SK-N-SH (cell line): ENCODE measurements around the gene NPHS1. TPM values are rescaled to one million over a fixed set of nuclear protein-coding genes. Genes with fewer than 3 reads are reported as not detected.

Source experiments
- CTCF ChIA-PET: fragments of 300-600, 350-600 bp; formaldehyde crosslinking; extraction: SDS; loops from one replicate; lab custom pipeline; 2021; lab: Yijun Ruan, JAX
- POLR2A ChIA-PET: fragments of 350-600 bp; sonication (Branson Sonifier 250); formaldehyde crosslinking; extraction: SDS; loops from one replicate; lab custom pipeline; 2020; ENCODE audit warnings: antibody characterized with exemption, inconsistent platforms; lab: Yijun Ruan, JAX
- DNase-seq: peaks from one replicate; pipeline ENCODE4 v3.0.0; 2012
- H2AFZ ChIP-seq: fragments of 200-600 bp; sonication (generic); 2 replicates; pipeline ENCODE4 v1.8.1; 2016; ENCODE audit warnings: antibody characterized with exemption, mild to moderate bottlenecking, low read depth
- H3F3A ChIP-seq: fragments of 200-600 bp; sonication (generic); replicated peaks from 2 replicates; pipeline ENCODE3; 2016; ENCODE audit warnings: antibody characterized with exemption, mild to moderate bottlenecking; ENCODE audit not compliant: insufficient read depth
- H3K27ac ChIP-seq, 2 experiments: fragments of 200-500 bp in 1 of 2; fragments of 200-600 bp in 1 of 2; sonication (Bioruptor generic) in 1 of 2; sonication (generic), shearing (Covaris generic) in 1 of 2; 2 replicates each; pipeline versions ENCODE4 v1.5.1 to v1.6.1; 2014 to 2016; ENCODE audit warnings: low read depth in 2 of 2, inconsistent platforms in 1 of 2, low read length in 1 of 2, mild to moderate bottlenecking in 1 of 2, mixed read lengths in 1 of 2
- H3K27me3 ChIP-seq: fragments of 200-600 bp; sonication (generic), shearing (Covaris generic); 2 replicates; pipeline ENCODE4 v1.6.1; 2016; ENCODE audit warnings: mixed run types; ENCODE audit not compliant: insufficient read depth
- H3K36me3 ChIP-seq, 2 experiments: fragments of 200-500 bp in 1 of 2; fragments of 200-600 bp in 1 of 2; sonication (Bioruptor generic) in 1 of 2; sonication (generic) in 1 of 2; replicated peaks in 1 of 2; 2 replicates each; pipeline versions ENCODE3 to v1.5.1; 2014 to 2016; ENCODE audit warnings: low read length in 1 of 2, mild to moderate bottlenecking in 1 of 2; ENCODE audit not compliant: insufficient read depth in 2 of 2, control insufficient read depth in 1 of 2
- H3K4me1 ChIP-seq, 2 experiments: fragments of 200-500 bp in 1 of 2; fragments of 200-600 bp in 1 of 2; sonication (Bioruptor generic) in 1 of 2; sonication (generic), shearing (Covaris generic) in 1 of 2; 2 replicates each; pipeline versions ENCODE4 v1.5.1 to v1.6.1; 2014 to 2016; ENCODE audit warnings: low read depth in 1 of 2, low read length in 1 of 2, mixed run types in 1 of 2; ENCODE audit not compliant: insufficient read depth in 2 of 2, control insufficient read depth in 1 of 2
- H3K4me2 ChIP-seq: fragments of 200-600 bp; sonication (generic), shearing (Covaris generic); 2 replicates; pipeline ENCODE4 v1.6.1; 2017; ENCODE audit warnings: mixed run types
- H3K4me3 ChIP-seq, 2 experiments: fragments of 200-500 bp in 1 of 2; fragments of 200-600 bp in 1 of 2; sonication (Bioruptor generic) in 1 of 2; sonication (generic), shearing (Covaris generic) in 1 of 2; 2 replicates each; pipeline versions ENCODE4 v1.5.1 to v1.8.1; 2014 to 2016; ENCODE audit warnings: low read depth in 2 of 2, inconsistent platforms in 1 of 2, low read length in 1 of 2, mild to moderate bottlenecking in 1 of 2, mixed read lengths in 1 of 2, moderate library complexity in 1 of 2
- H3K79me2 ChIP-seq: fragments of 200-600 bp; sonication (generic); 2 replicates; pipeline ENCODE4 v1.8.1; 2017; ENCODE audit warnings: mild to moderate bottlenecking; ENCODE audit not compliant: insufficient read depth
- H3K9ac ChIP-seq: fragments of 200-600 bp; sonication (generic); 2 replicates; pipeline ENCODE4 v1.6.1; 2017; ENCODE audit warnings: mixed run types
- H3K9me2 ChIP-seq: fragments of 200-600 bp; sonication (generic); 2 replicates; pipeline ENCODE4 v1.6.1; 2017; ENCODE audit warnings: mixed run types
- H3K9me3 ChIP-seq: fragments of 200-600 bp; sonication (generic); 2 replicates; pipeline ENCODE4 v1.6.1; 2017; ENCODE audit warnings: mixed run types, mild to moderate bottlenecking, moderate library complexity
- H4K20me1 ChIP-seq: fragments of 200-600 bp; sonication (generic); 2 replicates; pipeline ENCODE4 v1.6.1; 2017; ENCODE audit warnings: mild to moderate bottlenecking, mixed run types; ENCODE audit not compliant: insufficient read depth
- EZH2phosphoT487 ChIP-seq: fragments of 200-600 bp; sonication (generic); IDR thresholded peaks from 2 replicates; pipeline ENCODE4 v1.6.1; 2017; ENCODE audit warnings: low read depth, mixed run types, mild to moderate bottlenecking, antibody characterized with exemption, moderate library complexity, borderline replicate concordance
- FOSL2 ChIP-seq: IDR thresholded peaks from 2 replicates; pipeline ENCODE4 v1.4.0; 2012; ENCODE audit warnings: low read depth, mild to moderate bottlenecking, moderate library complexity, borderline replicate concordance
- GATA2 ChIP-seq: sonication (generic); formaldehyde crosslinking; IDR thresholded peaks from 2 replicates; pipeline ENCODE4 v1.5.0; 2020; ENCODE audit warnings: mild to moderate bottlenecking, missing genetic modification reagents
- MEF2A ChIP-seq: IDR thresholded peaks from 2 replicates; pipeline ENCODE4 v1.4.0; 2012; ENCODE audit warnings: low read depth, borderline replicate concordance
- RXRA ChIP-seq: IDR thresholded peaks from 2 replicates; pipeline ENCODE4 v1.4.0; 2012; ENCODE audit warnings: low read depth, mild to moderate bottlenecking, borderline replicate concordance
- SMC3 ChIP-seq: IDR thresholded peaks from 2 replicates; pipeline ENCODE4 v1.6.1; 2012; ENCODE audit warnings: low read depth, low read length, improper control_type of control experiment
- TEAD4 ChIP-seq: IDR thresholded peaks from 2 replicates; pipeline ENCODE4 v1.4.0; 2012; ENCODE audit warnings: mild to moderate bottlenecking, borderline replicate concordance; ENCODE audit not compliant: insufficient read depth
- YY1 ChIP-seq: IDR thresholded peaks from 2 replicates; pipeline ENCODE4 v1.4.0; 2012; ENCODE audit warnings: low read depth, mild to moderate bottlenecking
- WGBS: methylation state at CpG from one replicate; pipeline ENCODE4 v1.1.6; 2017; ENCODE audit warnings: low lambda C conversion rate; 5-methylcytosine and 5-hydroxymethylcytosine counted together
- polyA plus RNA-seq, 3 experiments: library from polyadenylated mRNA; depleted of rRNA; stranded (reverse); fragments of >200 nt; gene quantifications; 2 replicates each; pipeline ENCODE4 v1.2.3, GENCODE V29; 2012
- TF ChIP-seq, protein P1 (sequence below): fragments of 200-600 bp; sonication (generic); IDR thresholded peaks from 2 replicates; pipeline ENCODE4 v1.6.1; 2017; ENCODE audit warnings: antibody characterized with exemption, mild to moderate bottlenecking, moderate library complexity
- TF ChIP-seq, protein P2 (sequence below): IDR thresholded peaks from 2 replicates; pipeline ENCODE4 v1.6.1; 2012; ENCODE audit warnings: mild to moderate bottlenecking, low read depth, low read length, moderate library complexity

NPHS1 gene
- polyA plus RNA-seq, 1 of the 3 experiments (the other 2 are of a cell fraction): not detected

GRCh38 chr19:35847911-35848310 lies 4.4 kb downstream of the NPHS1 start (continued):
- TF ChIP-seq, protein P1, sequence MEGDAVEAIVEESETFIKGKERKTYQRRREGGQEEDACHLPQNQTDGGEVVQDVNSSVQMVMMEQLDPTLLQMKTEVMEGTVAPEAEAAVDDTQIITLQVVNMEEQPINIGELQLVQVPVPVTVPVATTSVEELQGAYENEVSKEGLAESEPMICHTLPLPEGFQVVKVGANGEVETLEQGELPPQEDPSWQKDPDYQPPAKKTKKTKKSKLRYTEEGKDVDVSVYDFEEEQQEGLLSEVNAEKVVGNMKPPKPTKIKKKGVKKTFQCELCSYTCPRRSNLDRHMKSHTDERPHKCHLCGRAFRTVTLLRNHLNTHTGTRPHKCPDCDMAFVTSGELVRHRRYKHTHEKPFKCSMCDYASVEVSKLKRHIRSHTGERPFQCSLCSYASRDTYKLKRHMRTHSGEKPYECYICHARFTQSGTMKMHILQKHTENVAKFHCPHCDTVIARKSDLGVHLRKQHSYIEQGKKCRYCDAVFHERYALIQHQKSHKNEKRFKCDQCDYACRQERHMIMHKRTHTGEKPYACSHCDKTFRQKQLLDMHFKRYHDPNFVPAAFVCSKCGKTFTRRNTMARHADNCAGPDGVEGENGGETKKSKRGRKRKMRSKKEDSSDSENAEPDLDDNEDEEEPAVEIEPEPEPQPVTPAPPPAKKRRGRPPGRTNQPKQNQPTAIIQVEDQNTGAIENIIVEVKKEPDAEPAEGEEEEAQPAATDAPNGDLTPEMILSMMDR: no peak
- no peak for TF ChIP-seq MEF2A
- TF ChIP-seq TEAD4: no peak
- TF ChIP-seq SMC3: no peak
- no peak for TF ChIP-seq FOSL2
- TF ChIP-seq GATA2: no peak
- no peak for TF ChIP-seq RXRA

- H3K4me1 ChIP-seq: peaks cover 0 to 8% of the 10 kb centered on the region in 2 experiments; a peak in 1 of 4 replicates
- no peaks in the 10 kb centered on the region for H3K79me2 ChIP-seq
- DNase-seq: no peak
- H3K4me3 ChIP-seq: no peak overlapping the region
- H3K9me3 ChIP-seq: no peaks in the 10 kb centered on the region
- H3K9ac ChIP-seq: no peak overlapping the region
- no peaks in the 10 kb centered on the region for H3K9me2 ChIP-seq
- H3K27ac ChIP-seq: no peak overlapping the region
- no peaks in the 10 kb centered on the region for H3F3A ChIP-seq
- no peaks in the 10 kb centered on the region for H4K20me1 ChIP-seq
- 10% methylated on average over 25 of the region's 26 CpGs for WGBS
- H3K27me3 ChIP-seq: peaks cover 62% of the 10 kb centered on the region
- POLR2A ChIA-PET: no interaction called here
- no peaks in the 10 kb centered on the region for H3K36me3 ChIP-seq
- no peak overlapping the region; the same call in 1 of the 2 replicates for H3K4me2 ChIP-seq
- TF ChIP-seq, protein P2, sequence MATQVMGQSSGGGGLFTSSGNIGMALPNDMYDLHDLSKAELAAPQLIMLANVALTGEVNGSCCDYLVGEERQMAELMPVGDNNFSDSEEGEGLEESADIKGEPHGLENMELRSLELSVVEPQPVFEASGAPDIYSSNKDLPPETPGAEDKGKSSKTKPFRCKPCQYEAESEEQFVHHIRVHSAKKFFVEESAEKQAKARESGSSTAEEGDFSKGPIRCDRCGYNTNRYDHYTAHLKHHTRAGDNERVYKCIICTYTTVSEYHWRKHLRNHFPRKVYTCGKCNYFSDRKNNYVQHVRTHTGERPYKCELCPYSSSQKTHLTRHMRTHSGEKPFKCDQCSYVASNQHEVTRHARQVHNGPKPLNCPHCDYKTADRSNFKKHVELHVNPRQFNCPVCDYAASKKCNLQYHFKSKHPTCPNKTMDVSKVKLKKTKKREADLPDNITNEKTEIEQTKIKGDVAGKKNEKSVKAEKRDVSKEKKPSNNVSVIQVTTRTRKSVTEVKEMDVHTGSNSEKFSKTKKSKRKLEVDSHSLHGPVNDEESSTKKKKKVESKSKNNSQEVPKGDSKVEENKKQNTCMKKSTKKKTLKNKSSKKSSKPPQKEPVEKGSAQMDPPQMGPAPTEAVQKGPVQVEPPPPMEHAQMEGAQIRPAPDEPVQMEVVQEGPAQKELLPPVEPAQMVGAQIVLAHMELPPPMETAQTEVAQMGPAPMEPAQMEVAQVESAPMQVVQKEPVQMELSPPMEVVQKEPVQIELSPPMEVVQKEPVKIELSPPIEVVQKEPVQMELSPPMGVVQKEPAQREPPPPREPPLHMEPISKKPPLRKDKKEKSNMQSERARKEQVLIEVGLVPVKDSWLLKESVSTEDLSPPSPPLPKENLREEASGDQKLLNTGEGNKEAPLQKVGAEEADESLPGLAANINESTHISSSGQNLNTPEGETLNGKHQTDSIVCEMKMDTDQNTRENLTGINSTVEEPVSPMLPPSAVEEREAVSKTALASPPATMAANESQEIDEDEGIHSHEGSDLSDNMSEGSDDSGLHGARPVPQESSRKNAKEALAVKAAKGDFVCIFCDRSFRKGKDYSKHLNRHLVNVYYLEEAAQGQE: 0 out of 2 replicates have a peak, but pooled peaks have one; percentile 54
- TF ChIP-seq EZH2phosphoT487: no peak
- no peak for TF ChIP-seq YY1
- no peak overlapping the region for H2AFZ ChIP-seq
- CTCF ChIA-PET: interaction anchor here (0.7 kb wide), 1 partner anchor 85 kb away, joined by 3 read pairs; no protein-coding TSS in a partner anchor
These were observed 6.2 kb downstream of the NPHS1 start for GRCh38 chr19:35846038-35846668.
